H9 (cell line): ENCODE measurements around the gene NAPEPLD. TPM values are rescaled to one million over a fixed set of nuclear protein-coding genes. Genes with fewer than 3 reads are reported as not detected.
"Not testable (repeated sequence)": the region's sequence is repeated elsewhere in the genome, so short reads cannot be mapped to it uniquely, and the experiment has no call there.

Experiments
- DNase-seq: peaks from one replicate; pipeline ENCODE4 v3.0.0-alpha.2; 2017
- H2AFZ ChIP-seq: one replicate; pipeline ENCODE4 v1.6.1; 2013; ENCODE audit warnings: mild to moderate bottlenecking, low read length, control low read depth, moderate library complexity
- H2AK5ac ChIP-seq: 2 replicates; pipeline ENCODE4 v1.6.1; 2013; ENCODE audit warnings: low read length, control low read depth, mixed read lengths; ENCODE audit not compliant: insufficient read length
- H2BK120ac ChIP-seq: one replicate; pipeline ENCODE4 v1.6.1; 2013; ENCODE audit warnings: low read depth, mild to moderate bottlenecking, low read length, control low read depth, inconsistent platforms; ENCODE audit not compliant: poor library complexity, severe bottlenecking
- H2BK12ac ChIP-seq: 2 replicates; pipeline ENCODE4 v1.6.1; 2013; ENCODE audit warnings: low read length, control low read depth, mixed read lengths, low read depth; ENCODE audit not compliant: insufficient read length
- H2BK15ac ChIP-seq: 2 replicates; pipeline ENCODE4 v1.6.1; 2013; ENCODE audit warnings: low read depth, low read length, control low read depth
- H2BK20ac ChIP-seq: one replicate; pipeline ENCODE4 v1.6.1; 2013; ENCODE audit warnings: low read depth, mild to moderate bottlenecking, low read length, control low read depth, inconsistent platforms; ENCODE audit not compliant: poor library complexity, severe bottlenecking
- H2BK5ac ChIP-seq: 2 replicates; pipeline ENCODE4 v1.6.1; 2013; ENCODE audit warnings: low read length, control low read depth, mixed read lengths; ENCODE audit not compliant: insufficient read length
- H3K14ac ChIP-seq: 2 replicates; pipeline ENCODE4 v1.6.1; 2013; ENCODE audit warnings: low read length, control low read depth; ENCODE audit not compliant: insufficient read depth
- H3K18ac ChIP-seq: 2 replicates; pipeline ENCODE4 v1.6.1; 2013; ENCODE audit warnings: low read depth, mild to moderate bottlenecking, mixed read lengths, low read length, control low read depth; ENCODE audit not compliant: insufficient read length
- H3K23ac ChIP-seq: 2 replicates; pipeline ENCODE4 v1.6.1; 2013; ENCODE audit warnings: low read length, control low read depth, mixed read lengths, low read depth; ENCODE audit not compliant: insufficient read length
- H3K23me2 ChIP-seq: 2 replicates; pipeline ENCODE4 v1.6.1; 2013; ENCODE audit warnings: low read depth, mild to moderate bottlenecking, mixed read lengths, low read length, control low read depth; ENCODE audit not compliant: insufficient read length, poor library complexity, severe bottlenecking
- H3K27ac ChIP-seq: 2 replicates; pipeline ENCODE4 v1.5.1; 2013; ENCODE audit warnings: low read length, control low read depth, mixed read lengths, low read depth; ENCODE audit not compliant: insufficient read length
- H3K27me3 ChIP-seq: 2 replicates; pipeline ENCODE4 v1.6.1; 2013; ENCODE audit warnings: low read length, control low read depth, inconsistent platforms; ENCODE audit not compliant: insufficient read depth
- H3K4ac ChIP-seq: 2 replicates; pipeline ENCODE4 v1.6.1; 2013; ENCODE audit warnings: low read depth, mild to moderate bottlenecking, control low read depth, inconsistent platforms, low read length, moderate library complexity
- H3K4me1 ChIP-seq: 2 replicates; pipeline ENCODE4 v1.6.1; 2013; ENCODE audit warnings: low read length, control low read depth, inconsistent platforms; ENCODE audit not compliant: insufficient read depth
- H3K4me2 ChIP-seq: 2 replicates; pipeline ENCODE4 v1.6.1; 2013; ENCODE audit warnings: low read length, control low read depth, mixed read lengths; ENCODE audit not compliant: insufficient read length, insufficient read depth
- H3K56ac ChIP-seq: 2 replicates; pipeline ENCODE4 v1.6.1; 2013; ENCODE audit warnings: low read depth, mild to moderate bottlenecking, mixed read lengths, low read length, control low read depth; ENCODE audit not compliant: insufficient read length
- H3K79me1 ChIP-seq: 2 replicates; pipeline ENCODE4 v1.6.1; 2013; ENCODE audit warnings: low read depth, mild to moderate bottlenecking, moderate library complexity, low read length, control low read depth, inconsistent platforms; ENCODE audit not compliant: insufficient read depth, poor library complexity, severe bottlenecking
- H3K79me2 ChIP-seq: 2 replicates; pipeline ENCODE4 v1.6.1; 2013; ENCODE audit warnings: low read length, control low read depth, inconsistent platforms; ENCODE audit not compliant: insufficient read depth
- H3K9ac ChIP-seq: 2 replicates; pipeline ENCODE4 v1.6.1; 2013; ENCODE audit warnings: low read length, control low read depth, mixed read lengths; ENCODE audit not compliant: insufficient read length; ENCODE audit errors: extremely low read depth
- H3K9me3 ChIP-seq: one replicate; pipeline ENCODE4 v1.6.1; 2013; ENCODE audit warnings: low read depth, low read length, inconsistent platforms; ENCODE audit not compliant: control insufficient read depth
- H3T11ph ChIP-seq: one replicate; pipeline ENCODE4 v1.6.1; 2013; ENCODE audit warnings: mild to moderate bottlenecking, low read length, control low read depth, inconsistent platforms
- H4K20me1 ChIP-seq: one replicate; pipeline ENCODE4 v1.6.1; 2013; ENCODE audit not compliant: control insufficient read depth, insufficient read length, insufficient read depth
- H4K5ac ChIP-seq: 2 replicates; pipeline ENCODE4 v1.6.1; 2013; ENCODE audit warnings: low read depth, mild to moderate bottlenecking, mixed read lengths, low read length, control low read depth; ENCODE audit not compliant: insufficient read length
- H4K8ac ChIP-seq: replicated peaks from 2 replicates; pipeline ENCODE4 v1.6.1; 2013; ENCODE audit warnings: low read length, control low read depth, mixed read lengths, low read depth; ENCODE audit not compliant: insufficient read length
- H4K91ac ChIP-seq: 2 replicates; pipeline ENCODE4 v1.6.1; 2013; ENCODE audit warnings: low read depth, mild to moderate bottlenecking, moderate library complexity, mixed read lengths, low read length, control low read depth; ENCODE audit not compliant: insufficient read length
- H3K27ac Mint-ChIP-seq, 3 experiments: 2 replicates in 2 of 3; 3 replicates in 1 of 3; pipeline ENCODE4 v1.8.0; 2020 to 2021; ENCODE audit warnings: mixed read lengths in 3 of 3, mild to moderate bottlenecking in 1 of 3, moderate library complexity in 1 of 3
- H3K27me3 Mint-ChIP-seq: 2 replicates; pipeline ENCODE4 v1.8.0; 2021; ENCODE audit warnings: low read depth, mild to moderate bottlenecking, moderate library complexity, mixed read lengths
- H3K36me3 Mint-ChIP-seq, 3 experiments: 2 replicates in 2 of 3; 3 replicates in 1 of 3; pipeline ENCODE4 v1.8.0; 2020 to 2021; ENCODE audit warnings: low read depth in 3 of 3, mixed read lengths in 3 of 3; ENCODE audit not compliant: insufficient read depth in 1 of 3
- H3K4me1 Mint-ChIP-seq, 2 experiments: 2 replicates each; pipeline ENCODE4 v1.8.0; 2020; ENCODE audit warnings: mixed read lengths in 2 of 2
- H3K4me3 Mint-ChIP-seq, 2 experiments: 2 replicates in 1 of 2; 3 replicates in 1 of 2; pipeline ENCODE4 v1.8.0; 2020 to 2021; ENCODE audit warnings: mild to moderate bottlenecking in 2 of 2, mixed read lengths in 2 of 2, moderate library complexity in 1 of 2
- H3K9me3 Mint-ChIP-seq, 2 experiments: 2 replicates in 1 of 2; 3 replicates in 1 of 2; pipeline ENCODE4 v1.8.0; 2020; ENCODE audit warnings: mild to moderate bottlenecking in 2 of 2, mixed read lengths in 2 of 2, moderate library complexity in 1 of 2
- WGBS: extraction: QIAGEN DNeasy Blood & Tissue Kit; methylation state at CpG from one replicate; pipeline ENCODE4 v1.1.7; 2013; ENCODE audit warnings: missing lambda C conversion rate, low lambda C conversion rate, mixed read lengths; ENCODE audit not compliant: insufficient read length; ENCODE audit errors: extremely low coverage; 5-methylcytosine and 5-hydroxymethylcytosine counted together
- total RNA-seq: library from RNA; stranded (reverse); gene quantifications from 2 replicates; pipeline ENCODE4 v1.2.1, GENCODE V29; 2021
- TF ChIP-seq, protein P1 (sequence below): fragments of 200-600 bp; sonication (generic); conservative IDR thresholded peaks from 3 replicates; pipeline ENCODE4 v1.8.0; 2021; ENCODE audit warnings: antibody characterized with exemption, mild to moderate bottlenecking

Gene NAPEPLD
- total RNA-seq, 1 experiment from 2014 or later, result 9.3 TPM

- no peaks in the 10 kb centered on the region for H3K27me3 ChIP-seq
- no peak overlapping the region for H2BK20ac ChIP-seq
- no peak overlapping the region for H2AFZ ChIP-seq
- no peak overlapping the region for H3K23ac ChIP-seq
- H3K4me2 ChIP-seq, result no peak overlapping the region
- no peak overlapping the region for H3K9ac ChIP-seq
- Mint-ChIP-seq H3K36me3 (peaks cover 19 to 25% (median 24%) of the 10 kb centered on the region in 3 experiments; a peak in 6 of 7 replicates), H3K27ac (no peak overlapping the region; a peak in 1 of 7 replicates), H3K4me3 (no peak overlapping the region), H3K27me3 (no peaks in the 10 kb centered on the region), H3K9me3 (peaks cover 0 to 2% of the 10 kb centered on the region in 2 experiments; a peak in 1 of 5 replicates), H3K4me1 (no peaks in the 10 kb centered on the region)
- H3K27ac ChIP-seq, result no peak overlapping the region
- H2AK5ac ChIP-seq, result no peak overlapping the region
- no peak overlapping the region for H4K8ac ChIP-seq
- H2BK120ac ChIP-seq, result no peak overlapping the region
- DNase-seq, result no peak
- H3K79me1 ChIP-seq, result no peaks in the 10 kb centered on the region
- no peak overlapping the region for H4K5ac ChIP-seq
- no peak overlapping the region for H3K18ac ChIP-seq
- no peaks in the 10 kb centered on the region for H3K9me3 ChIP-seq
- H3K23me2 ChIP-seq, result no peaks in the 10 kb centered on the region
- no peaks in the 10 kb centered on the region for H4K20me1 ChIP-seq
- no peak overlapping the region for H2BK15ac ChIP-seq
- H4K91ac ChIP-seq, result no peak overlapping the region
- H3K14ac ChIP-seq, result no peak overlapping the region
- H2BK5ac ChIP-seq, result no peak overlapping the region
- TF ChIP-seq, protein P1, sequence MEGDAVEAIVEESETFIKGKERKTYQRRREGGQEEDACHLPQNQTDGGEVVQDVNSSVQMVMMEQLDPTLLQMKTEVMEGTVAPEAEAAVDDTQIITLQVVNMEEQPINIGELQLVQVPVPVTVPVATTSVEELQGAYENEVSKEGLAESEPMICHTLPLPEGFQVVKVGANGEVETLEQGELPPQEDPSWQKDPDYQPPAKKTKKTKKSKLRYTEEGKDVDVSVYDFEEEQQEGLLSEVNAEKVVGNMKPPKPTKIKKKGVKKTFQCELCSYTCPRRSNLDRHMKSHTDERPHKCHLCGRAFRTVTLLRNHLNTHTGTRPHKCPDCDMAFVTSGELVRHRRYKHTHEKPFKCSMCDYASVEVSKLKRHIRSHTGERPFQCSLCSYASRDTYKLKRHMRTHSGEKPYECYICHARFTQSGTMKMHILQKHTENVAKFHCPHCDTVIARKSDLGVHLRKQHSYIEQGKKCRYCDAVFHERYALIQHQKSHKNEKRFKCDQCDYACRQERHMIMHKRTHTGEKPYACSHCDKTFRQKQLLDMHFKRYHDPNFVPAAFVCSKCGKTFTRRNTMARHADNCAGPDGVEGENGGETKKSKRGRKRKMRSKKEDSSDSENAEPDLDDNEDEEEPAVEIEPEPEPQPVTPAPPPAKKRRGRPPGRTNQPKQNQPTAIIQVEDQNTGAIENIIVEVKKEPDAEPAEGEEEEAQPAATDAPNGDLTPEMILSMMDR, result no peak
- no peaks in the 10 kb centered on the region for H3K4me1 ChIP-seq
- no peak overlapping the region for H3K56ac ChIP-seq
- no peaks in the 10 kb centered on the region for H3K79me2 ChIP-seq
- H3K4ac ChIP-seq, result no peak overlapping the region
- WGBS, result 100% methylated on average over 1 of the region's 2 CpGs
- H3T11ph ChIP-seq, result no peak overlapping the region
- H2BK12ac ChIP-seq, result no peak overlapping the region
Measured at GRCh38 chr7:103113164-103113563, 35.7 kb downstream of the NAPEPLD start.

- H3T11ph ChIP-seq, H3K4me2 ChIP-seq, H3K23me2 ChIP-seq, H4K8ac ChIP-seq, H3K18ac ChIP-seq, H2BK15ac ChIP-seq, H3K4ac ChIP-seq, H4K20me1 ChIP-seq, H3K27me3 ChIP-seq, H4K91ac ChIP-seq, H2BK5ac ChIP-seq, H3K79me2 ChIP-seq, H4K5ac ChIP-seq, H3K23ac ChIP-seq, H3K4me3 Mint-ChIP-seq, H2BK120ac ChIP-seq, H3K9me3 Mint-ChIP-seq, H3K27ac ChIP-seq, H3K9ac ChIP-seq, H2BK20ac ChIP-seq, H3K27me3 Mint-ChIP-seq, H2AFZ ChIP-seq, H3K79me1 ChIP-seq, H3K4me1 ChIP-seq, H3K9me3 ChIP-seq, DNase-seq, H3K14ac ChIP-seq, H2AK5ac ChIP-seq, H2BK12ac ChIP-seq, H3K56ac ChIP-seq: not testable (repeated sequence)
- H3K4me1 Mint-ChIP-seq, result peaks cover 13 to 15% of the 10 kb centered on the region in 2 experiments
- no CpG with 5 or more reads among the region's 6 CpGs for WGBS
- peak overlapping the region in 1 of 3 experiments; percentile 72; a peak in 2 of 7 replicates for H3K27ac Mint-ChIP-seq
- peaks cover 12 to 22% (median 22%) of the 10 kb centered on the region in 3 experiments; a peak in 6 of 7 replicates for H3K36me3 Mint-ChIP-seq
Measured at GRCh38 chr7:103106703-103107070, 42.2 kb downstream of the NAPEPLD start.
